ENCODE data around the gene MATK.

The MATK gene

GRCh38 chr19:3788996-3789778, 3.0 kb upstream of the MATK start:
- DNase-seq: no peak

- DNase-seq: no peak
These were observed 687 bp downstream of the MATK start for GRCh38 chr19:3785451-3785937.

- peak; percentile 67 to 90 for DNase-seq
These were observed 1.4 kb downstream of the MATK start for GRCh38 chr19:3784607-3785450.

- no peak for DNase-seq
These were observed 2.3 kb downstream of the MATK start for GRCh38 chr19:3783660-3784584.

GRCh38 chr19:3782903-3783302, 3.3 kb downstream of the MATK start:
- DNase-seq: no peak

- no peak for DNase-seq
These were observed 3.9 kb downstream of the MATK start for GRCh38 chr19:3782330-3782729.

- no peak for DNase-seq
These were observed 4.6 kb downstream of the MATK start for GRCh38 chr19:3781603-3782002.

- DNase-seq: no peak
These were observed 5.3 kb downstream of the MATK start for GRCh38 chr19:3780786-3781304.

GRCh38 chr19:3778899-3779723, 7.1 kb downstream of the MATK start:
- no peak for DNase-seq

- no peak for DNase-seq
These were observed 7.9 kb downstream of the MATK start for GRCh38 chr19:3778104-3778867.

GRCh38 chr19:3776479-3777040, 9.6 kb downstream of the MATK start:
- DNase-seq: no peak

GRCh38 chr19:3775831-3776230, 10.3 kb downstream of the MATK start:
- DNase-seq: no peak

GRCh38 chr19:3775374-3775711, 10.8 kb downstream of the MATK start:
- no peak for DNase-seq

- DNase-seq: no peak
These were observed 11.4 kb downstream of the MATK start for GRCh38 chr19:3774621-3775373.

- no peak for DNase-seq
These were observed 12.2 kb downstream of the MATK start for GRCh38 chr19:3773814-3774515.

GRCh38 chr19:3771906-3772455, 14.2 kb downstream of the MATK start, which contains the start of gene RAX2:
TSS of gene RAX2 (minus strand) at chr19:3772228. CDS start at chr19:3771742, 486 bp downstream.
- no peak for DNase-seq

GRCh38 chr19:3771000-3771905, 14.9 kb downstream of the MATK start:
- DNase-seq: no peak

All from inflammatory macrophage treated with lipopolysaccharide for 1 hour (primary cell).